ENCODE results near the gene RASAL1. TPM values are rescaled to one million over a fixed set of nuclear protein-coding genes. Genes with fewer than 3 reads are reported as not detected.

Gene RASAL1
- total and polyA plus RNA-seq, 2 experiments from 2014 or later = 2.7 to 8.2 TPM

DNA sequence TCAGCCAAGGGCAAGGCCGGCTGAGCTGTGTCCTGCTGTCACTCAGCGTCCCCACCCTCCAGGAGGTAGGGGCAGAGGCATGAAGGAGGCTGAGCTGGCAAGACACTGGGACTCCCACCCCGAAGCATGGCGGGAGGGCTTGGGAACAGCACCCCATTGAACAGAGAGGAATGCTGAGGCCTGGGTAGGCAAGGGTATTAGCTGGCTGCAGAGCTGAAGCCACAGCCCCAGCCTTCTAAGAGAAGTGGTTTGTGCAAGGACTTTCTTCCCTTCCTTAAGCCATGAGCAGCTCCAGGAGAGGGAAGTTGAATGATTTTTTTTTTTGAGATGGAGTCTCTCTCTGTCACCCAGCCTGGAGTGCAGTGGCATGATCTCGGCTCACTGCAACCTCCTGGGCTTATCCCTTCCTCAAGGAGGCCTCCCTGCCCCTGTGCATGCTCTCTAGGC is 7.3 kb upstream of the RASAL1 start (continued):
- TF ChIP-seq, protein P1, sequence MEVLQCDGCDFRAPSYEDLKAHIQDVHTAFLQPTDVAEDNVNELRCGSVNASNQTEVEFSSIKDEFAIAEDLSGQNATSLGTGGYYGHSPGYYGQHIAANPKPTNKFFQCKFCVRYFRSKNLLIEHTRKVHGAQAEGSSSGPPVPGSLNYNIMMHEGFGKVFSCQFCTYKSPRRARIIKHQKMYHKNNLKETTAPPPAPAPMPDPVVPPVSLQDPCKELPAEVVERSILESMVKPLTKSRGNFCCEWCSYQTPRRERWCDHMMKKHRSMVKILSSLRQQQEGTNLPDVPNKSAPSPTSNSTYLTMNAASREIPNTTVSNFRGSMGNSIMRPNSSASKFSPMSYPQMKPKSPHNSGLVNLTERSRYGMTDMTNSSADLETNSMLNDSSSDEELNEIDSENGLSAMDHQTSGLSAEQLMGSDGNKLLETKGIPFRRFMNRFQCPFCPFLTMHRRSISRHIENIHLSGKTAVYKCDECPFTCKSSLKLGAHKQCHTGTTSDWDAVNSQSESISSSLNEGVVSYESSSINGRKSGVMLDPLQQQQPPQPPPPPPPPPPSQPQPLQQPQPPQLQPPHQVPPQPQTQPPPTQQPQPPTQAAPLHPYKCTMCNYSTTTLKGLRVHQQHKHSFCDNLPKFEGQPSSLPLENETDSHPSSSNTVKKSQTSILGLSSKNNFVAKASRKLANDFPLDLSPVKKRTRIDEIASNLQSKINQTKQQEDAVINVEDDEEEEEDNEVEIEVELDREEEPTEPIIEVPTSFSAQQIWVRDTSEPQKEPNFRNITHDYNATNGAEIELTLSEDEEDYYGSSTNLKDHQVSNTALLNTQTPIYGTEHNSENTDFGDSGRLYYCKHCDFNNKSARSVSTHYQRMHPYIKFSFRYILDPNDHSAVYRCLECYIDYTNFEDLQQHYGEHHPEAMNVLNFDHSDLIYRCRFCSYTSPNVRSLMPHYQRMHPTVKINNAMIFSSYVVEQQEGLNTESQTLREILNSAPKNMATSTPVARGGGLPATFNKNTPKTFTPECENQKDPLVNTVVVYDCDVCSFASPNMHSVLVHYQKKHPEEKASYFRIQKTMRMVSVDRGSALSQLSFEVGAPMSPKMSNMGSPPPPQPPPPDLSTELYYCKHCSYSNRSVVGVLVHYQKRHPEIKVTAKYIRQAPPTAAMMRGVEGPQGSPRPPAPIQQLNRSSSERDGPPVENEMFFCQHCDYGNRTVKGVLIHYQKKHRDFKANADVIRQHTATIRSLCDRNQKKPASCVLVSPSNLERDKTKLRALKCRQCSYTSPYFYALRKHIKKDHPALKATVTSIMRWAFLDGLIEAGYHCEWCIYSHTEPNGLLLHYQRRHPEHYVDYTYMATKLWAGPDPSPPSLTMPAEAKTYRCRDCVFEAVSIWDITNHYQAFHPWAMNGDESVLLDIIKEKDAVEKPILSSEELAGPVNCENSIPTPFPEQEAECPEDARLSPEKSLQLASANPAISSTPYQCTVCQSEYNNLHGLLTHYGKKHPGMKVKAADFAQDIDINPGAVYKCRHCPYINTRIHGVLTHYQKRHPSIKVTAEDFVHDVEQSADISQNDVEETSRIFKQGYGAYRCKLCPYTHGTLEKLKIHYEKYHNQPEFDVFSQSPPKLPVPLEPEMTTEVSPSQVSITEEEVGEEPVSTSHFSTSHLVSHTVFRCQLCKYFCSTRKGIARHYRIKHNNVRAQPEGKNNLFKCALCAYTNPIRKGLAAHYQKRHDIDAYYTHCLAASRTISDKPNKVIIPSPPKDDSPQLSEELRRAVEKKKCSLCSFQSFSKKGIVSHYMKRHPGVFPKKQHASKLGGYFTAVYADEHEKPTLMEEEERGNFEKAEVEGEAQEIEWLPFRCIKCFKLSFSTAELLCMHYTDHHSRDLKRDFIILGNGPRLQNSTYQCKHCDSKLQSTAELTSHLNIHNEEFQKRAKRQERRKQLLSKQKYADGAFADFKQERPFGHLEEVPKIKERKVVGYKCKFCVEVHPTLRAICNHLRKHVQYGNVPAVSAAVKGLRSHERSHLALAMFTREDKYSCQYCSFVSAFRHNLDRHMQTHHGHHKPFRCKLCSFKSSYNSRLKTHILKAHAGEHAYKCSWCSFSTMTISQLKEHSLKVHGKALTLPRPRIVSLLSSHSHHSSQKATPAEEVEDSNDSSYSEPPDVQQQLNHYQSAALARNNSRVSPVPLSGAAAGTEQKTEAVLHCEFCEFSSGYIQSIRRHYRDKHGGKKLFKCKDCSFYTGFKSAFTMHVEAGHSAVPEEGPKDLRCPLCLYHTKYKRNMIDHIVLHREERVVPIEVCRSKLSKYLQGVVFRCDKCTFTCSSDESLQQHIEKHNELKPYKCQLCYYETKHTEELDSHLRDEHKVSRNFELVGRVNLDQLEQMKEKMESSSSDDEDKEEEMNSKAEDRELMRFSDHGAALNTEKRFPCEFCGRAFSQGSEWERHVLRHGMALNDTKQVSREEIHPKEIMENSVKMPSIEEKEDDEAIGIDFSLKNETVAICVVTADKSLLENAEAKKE (CRISPR knock-in tag; IDR thresholded peaks at IDR 0.05) = no peak
- no peak for TF ChIP-seq CTCF (conservative IDR thresholded peaks at IDR 0.05; ENCODE audit: low read depth in 2 of 2)
- no peak for TF ChIP-seq ZNF114 (CRISPR knock-in tag; IDR thresholded peaks at IDR 0.05)
- TF ChIP-seq ZNF331 (CRISPR knock-in tag; IDR thresholded peaks at IDR 0.05; ENCODE audit: low read depth) = no peak
- TF ChIP-seq EZH2 (IDR thresholded peaks at IDR 0.05; ENCODE audit: low read depth, unreplicated experiment) = no peak

GRCh38 chr12:113142173-113142885 is 6.8 kb upstream of the RASAL1 start:
- Mint-ChIP-seq H3K9me3 (peaks cover 5% of the 10 kb centered on the region; the same call in 2 of the 3 replicates), H3K27me3 (ENCODE audit: insufficient read depth, low read depth, poor library complexity) (peaks cover 4% of the 10 kb centered on the region), H3K36me3 (ENCODE audit: low read depth) (peaks cover 3% of the 10 kb centered on the region; the same call in 1 of the 3 replicates), H3K4me1 (peaks cover 7% of the 10 kb centered on the region; the same call in 1 of the 3 replicates), H3K4me3 (no peak overlapping the region), H3K27ac (no peak overlapping the region)
- Histone ChIP-seq H3K4me1 (ENCODE audit: insufficient read depth) (no peaks in the 10 kb centered on the region), H3F3A (replicated peaks; ENCODE audit: low read depth) (no peaks in the 10 kb centered on the region), H4K20me1 (replicated peaks; ENCODE audit: insufficient read depth) (no peaks in the 10 kb centered on the region), H3K36me3 (ENCODE audit: insufficient read depth) (no peaks in the 10 kb centered on the region), H3K9me2 (ENCODE audit: insufficient read depth) (no peaks in the 10 kb centered on the region), H3K4me3 (no peak overlapping the region), H3K27ac (ENCODE audit: low read depth) (no peak overlapping the region), H3K27me3 (ENCODE audit: insufficient read depth) (no peaks in the 10 kb centered on the region), H2AFZ (peak overlapping the region; percentile 90), H3K4me2 (no peak overlapping the region), H3K79me2 (replicated peaks; ENCODE audit: insufficient read depth) (no peaks in the 10 kb centered on the region)
- ATAC-seq (peak; percentile 34; the same call in 2 of the 3 replicates), DNase-seq (ENCODE audit: low spot score) (no peak)
- no peak for TF ChIP-seq STAT1 (IDR thresholded peaks at IDR 0.05; ENCODE audit: unreplicated experiment)
- TF ChIP-seq, protein P1 (CRISPR knock-in tag; IDR thresholded peaks at IDR 0.05) = no peak
- TF ChIP-seq ZNF331 (CRISPR knock-in tag; IDR thresholded peaks at IDR 0.05; ENCODE audit: low read depth) = no peak

Measured in GM23338 (cell line).